Fibroblast of upper back skin (primary cell): ENCODE measurements around the gene WBP1.
"Not testable (repeated sequence)": the region's sequence is repeated elsewhere in the genome, so short reads cannot be mapped to it uniquely, and the experiment has no call there.

Source experiments
- DNase-seq: peaks from one replicate; pipeline ENCODE4 v3.0.0-alpha.2; 2013

The WBP1 gene

GRCh38 chr2:74483675-74484164 lies 25.5 kb downstream of the WBP1 start:
- not testable (repeated sequence) for DNase-seq

- DNase-seq: no peak
Observed at GRCh38 chr2:74486141-74486540, 27.9 kb downstream of the WBP1 start.

- DNase-seq: no peak
Observed at GRCh38 chr2:74488643-74489481, 30.6 kb downstream of the WBP1 start.

- no peak for DNase-seq
Observed at GRCh38 chr2:74489906-74490305, 31.7 kb downstream of the WBP1 start.

GRCh38 chr2:74491648-74492544 lies 33.7 kb downstream of the WBP1 start:
- DNase-seq: no peak

- DNase-seq: no peak
Observed at GRCh38 chr2:74493546-74493945, 35.3 kb downstream of the WBP1 start.

- no peak for DNase-seq
Observed at GRCh38 chr2:74495440-74495839, 37.2 kb downstream of the WBP1 start.

GRCh38 chr2:74496997-74497776 lies 38.9 kb downstream of the WBP1 start:
- no peak for DNase-seq

GRCh38 chr2:74497777-74498499 lies 39.7 kb downstream of the WBP1 start:
- DNase-seq: no peak

GRCh38 chr2:74498500-74499266 lies 40.4 kb downstream of the WBP1 start:
- no peak for DNase-seq

GRCh38 chr2:74499267-74499939 lies 41.2 kb downstream of the WBP1 start, which contains the start of gene LBX2:
TSS of gene LBX2 (minus strand) at chr2:74499603. CDS start at chr2:74499537, 66 bp downstream.
- DNase-seq: no peak

- DNase-seq: no peak
Observed at GRCh38 chr2:74499940-74500577, 41.8 kb downstream of the WBP1 start.

GRCh38 chr2:74500578-74500946 lies 42.3 kb downstream of the WBP1 start:
- no peak for DNase-seq

- DNase-seq: no peak
Observed at GRCh38 chr2:74501335-74502071, 43.3 kb downstream of the WBP1 start.

GRCh38 chr2:74502147-74502719 lies 44.0 kb downstream of the WBP1 start:
- DNase-seq: no peak

GRCh38 chr2:74502720-74503505 lies 44.7 kb downstream of the WBP1 start:
- peak; percentile 73 for DNase-seq

GRCh38 chr2:74503506-74504475 lies 45.6 kb downstream of the WBP1 start:
- no peak for DNase-seq
